Lung (tissue), 12 donors: ENCODE results near the gene BSN. TPM values are rescaled to one million over a fixed set of nuclear protein-coding genes. Genes with fewer than 3 reads are reported as not detected.

ENCODE experiments used
- ATAC-seq: fragments of 200-7000 bp; cut with Tn5 transposase; one replicate; pipeline ENCODE4 v1.9.1; 2020; ENCODE audit warnings: moderate number of reproducible peaks; ENCODE audit not compliant: insufficient read depth, low FRiP score
- DNase-seq, 3 donors: peaks; one replicate each; pipeline ENCODE4 v3.0.0-alpha.2; 2013 to 2017
- H3K27ac ChIP-seq, 2 donors: one replicate each; pipeline ENCODE4 v1.5.1; 2013; ENCODE audit warnings: mild to moderate bottlenecking in 2 of 2, moderate library complexity in 2 of 2, control low read depth in 1 of 2, inconsistent platforms in 1 of 2, low read depth in 1 of 2, low read length in 1 of 2
- H3K27me3 ChIP-seq, 3 donors: one replicate each; pipeline ENCODE4 v1.5.1; 2013; ENCODE audit warnings: low read length in 2 of 3; ENCODE audit not compliant: control insufficient read depth in 3 of 3, insufficient read depth in 3 of 3
- H3K36me3 ChIP-seq, 4 donors: one replicate each; pipeline ENCODE4 v1.5.1; 2013; ENCODE audit warnings: low read length in 4 of 4, mild to moderate bottlenecking in 1 of 4, moderate library complexity in 1 of 4; ENCODE audit not compliant: control insufficient read depth in 4 of 4, insufficient read depth in 4 of 4
- H3K4me1 ChIP-seq, 5 donors: one replicate each; pipeline ENCODE4 v1.5.1; 2013; ENCODE audit warnings: low read length in 5 of 5, mild to moderate bottlenecking in 2 of 5, moderate library complexity in 1 of 5; ENCODE audit not compliant: control insufficient read depth in 5 of 5, insufficient read depth in 5 of 5
- H3K4me3 ChIP-seq: one replicate; pipeline ENCODE4 v1.5.1; 2013; ENCODE audit warnings: mild to moderate bottlenecking, control low read depth, moderate library complexity
- H3K9ac ChIP-seq, 2 donors: one replicate each; pipeline ENCODE4 v1.5.1; 2013; ENCODE audit warnings: low read length in 2 of 2, control low read depth in 1 of 2; ENCODE audit not compliant: insufficient read depth in 1 of 2
- H3K9me3 ChIP-seq, 4 donors: one replicate each; pipeline ENCODE4 v1.5.1; 2013; ENCODE audit warnings: low read length in 3 of 4, mild to moderate bottlenecking in 1 of 4, moderate library complexity in 1 of 4; ENCODE audit not compliant: control insufficient read depth in 4 of 4, insufficient read depth in 3 of 4
- WGBS, 2 donors: extraction: QIAGEN DNeasy Blood & Tissue Kit; methylation state at CpG; one replicate each; pipeline ENCODE4 v1.1.7; 2013; 5-methylcytosine and 5-hydroxymethylcytosine counted together
- polyA plus RNA-seq, 2 donors: library from polyadenylated mRNA; stranded (reverse); fragments of 200-250 nt; gene quantifications; one replicate each; pipeline ENCODE4 v1.2.1, GENCODE V29; 2013
- total RNA-seq, 2 donors: library from RNA; depleted of rRNA in 1 of 2; stranded (reverse); fragments of >200 nt in 1 of 2; gene quantifications; one replicate each; pipeline ENCODE4 v1.2.1, GENCODE V29; 2014 to 2021
- TF ChIP-seq, protein P1 (sequence below): IDR thresholded peaks from 2 replicates; pipeline ENCODE4 v1.5.1; 2012; ENCODE audit warnings: mild to moderate bottlenecking; ENCODE audit errors: control extremely low read depth, extremely low read depth
- donor health status: control.
- donor health status: control.
- donor health status: Bipolar disorder and iron deficiency.
- donor health status: healthy.
- donor health status: DM: yes; HTN: yes; CAD: no.

Gene BSN
- total and polyA plus RNA-seq, 4 donors, result 0.09 to 0.71 (median 0.47) TPM

DNA sequence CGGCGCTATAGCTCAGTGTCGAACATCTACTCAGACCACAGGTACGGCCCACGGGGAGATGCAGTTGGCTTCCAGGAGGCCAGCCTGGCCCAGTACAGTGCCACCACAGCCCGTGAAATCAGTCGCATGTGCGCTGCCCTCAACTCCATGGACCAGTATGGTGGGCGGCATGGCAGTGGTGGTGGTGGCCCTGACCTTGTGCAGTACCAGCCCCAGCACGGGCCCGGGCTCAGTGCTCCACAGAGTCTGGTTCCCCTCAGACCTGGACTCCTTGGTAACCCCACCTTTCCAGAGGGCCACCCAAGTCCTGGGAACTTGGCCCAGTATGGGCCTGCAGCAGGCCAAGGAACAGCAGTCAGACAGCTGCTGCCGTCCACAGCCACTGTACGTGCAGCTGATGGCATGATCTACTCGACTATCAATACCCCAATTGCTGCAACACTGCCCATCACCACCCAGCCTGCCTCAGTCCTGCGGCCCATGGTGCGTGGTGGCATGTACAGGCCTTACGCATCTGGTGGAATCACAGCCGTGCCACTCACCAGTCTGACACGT lies 101.5 kb downstream of the BSN start:
- ATAC-seq, result no peak
- TF ChIP-seq, protein P1, sequence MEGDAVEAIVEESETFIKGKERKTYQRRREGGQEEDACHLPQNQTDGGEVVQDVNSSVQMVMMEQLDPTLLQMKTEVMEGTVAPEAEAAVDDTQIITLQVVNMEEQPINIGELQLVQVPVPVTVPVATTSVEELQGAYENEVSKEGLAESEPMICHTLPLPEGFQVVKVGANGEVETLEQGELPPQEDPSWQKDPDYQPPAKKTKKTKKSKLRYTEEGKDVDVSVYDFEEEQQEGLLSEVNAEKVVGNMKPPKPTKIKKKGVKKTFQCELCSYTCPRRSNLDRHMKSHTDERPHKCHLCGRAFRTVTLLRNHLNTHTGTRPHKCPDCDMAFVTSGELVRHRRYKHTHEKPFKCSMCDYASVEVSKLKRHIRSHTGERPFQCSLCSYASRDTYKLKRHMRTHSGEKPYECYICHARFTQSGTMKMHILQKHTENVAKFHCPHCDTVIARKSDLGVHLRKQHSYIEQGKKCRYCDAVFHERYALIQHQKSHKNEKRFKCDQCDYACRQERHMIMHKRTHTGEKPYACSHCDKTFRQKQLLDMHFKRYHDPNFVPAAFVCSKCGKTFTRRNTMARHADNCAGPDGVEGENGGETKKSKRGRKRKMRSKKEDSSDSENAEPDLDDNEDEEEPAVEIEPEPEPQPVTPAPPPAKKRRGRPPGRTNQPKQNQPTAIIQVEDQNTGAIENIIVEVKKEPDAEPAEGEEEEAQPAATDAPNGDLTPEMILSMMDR, result no peak
- 96 to 97% methylated on average over 19 of the region's 19 CpGs for WGBS, 2 donors

DNA sequence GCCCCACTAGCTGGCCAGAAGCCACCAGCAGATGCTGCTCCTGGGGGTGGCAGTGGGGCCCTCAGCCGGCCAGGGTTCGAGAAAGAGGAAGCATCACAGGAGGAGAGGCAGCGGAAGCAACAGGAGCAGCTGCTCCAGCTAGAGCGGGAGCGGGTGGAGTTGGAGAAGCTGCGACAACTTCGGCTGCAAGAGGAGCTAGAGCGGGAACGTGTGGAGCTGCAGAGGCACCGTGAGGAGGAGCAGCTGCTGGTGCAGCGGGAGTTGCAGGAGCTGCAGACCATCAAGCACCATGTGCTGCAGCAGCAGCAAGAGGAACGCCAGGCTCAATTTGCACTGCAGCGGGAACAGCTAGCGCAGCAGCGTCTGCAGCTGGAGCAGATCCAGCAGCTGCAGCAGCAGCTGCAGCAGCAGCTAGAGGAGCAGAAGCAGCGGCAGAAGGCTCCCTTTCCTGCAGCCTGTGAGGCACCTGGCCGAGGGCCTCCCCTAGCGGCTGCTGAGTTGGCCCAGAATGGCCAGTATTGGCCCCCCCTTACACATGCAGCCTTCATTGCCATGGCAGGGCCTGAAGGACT lies 102.3 kb downstream of the BSN start:
- no peak for DNase-seq

More for the DNA sequence above, 101.5 kb downstream of the BSN start:
- H3K27me3 ChIP-seq, result no peaks in the 10 kb centered on the region
- H3K4me3 ChIP-seq, result no peak overlapping the region
- H3K9ac ChIP-seq, result no peak overlapping the region
- peaks cover 0 to 1% (median 0%) of the 10 kb centered on the region in 4 donors for H3K9me3 ChIP-seq
- no peak overlapping the region for H3K27ac ChIP-seq
- H3K36me3 ChIP-seq, result no peaks in the 10 kb centered on the region
- DNase-seq, result no peak
- no peaks in the 10 kb centered on the region for H3K4me1 ChIP-seq

DNA sequence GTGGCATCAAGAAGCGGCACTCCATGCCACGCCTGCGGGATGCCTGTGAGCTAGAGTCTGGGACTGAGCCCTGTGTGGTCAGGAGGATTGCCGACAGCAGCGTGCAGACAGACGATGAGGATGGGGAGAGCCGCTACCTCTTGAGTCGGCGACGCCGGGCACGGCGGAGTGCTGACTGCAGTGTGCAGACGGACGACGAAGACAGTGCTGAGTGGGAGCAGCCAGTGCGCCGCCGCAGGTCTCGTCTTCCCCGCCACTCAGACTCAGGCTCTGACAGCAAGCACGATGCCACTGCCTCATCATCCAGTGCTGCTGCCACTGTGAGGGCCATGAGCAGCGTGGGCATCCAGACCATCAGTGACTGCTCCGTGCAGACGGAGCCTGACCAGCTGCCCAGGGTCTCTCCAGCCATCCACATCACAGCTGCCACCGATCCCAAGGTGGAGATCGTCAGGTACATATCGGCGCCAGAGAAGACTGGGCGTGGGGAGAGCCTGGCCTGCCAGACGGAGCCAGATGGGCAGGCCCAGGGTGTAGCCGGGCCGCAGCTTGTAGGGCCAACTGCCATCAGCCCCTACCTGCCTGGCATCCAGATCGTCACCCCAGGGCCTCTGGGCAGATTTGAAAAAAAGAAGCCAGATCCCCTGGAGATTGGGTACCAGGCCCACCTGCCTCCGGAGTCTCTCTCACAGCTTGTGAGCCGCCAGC lies 103.1 kb downstream of the BSN start:
- DNase-seq, result no peak
- WGBS, 2 donors, result 93 to 94% methylated on average over 36 of the region's 36 CpGs
- Histone ChIP-seq H3K9me3 (peaks cover 0 to 1% (median 0%) of the 10 kb centered on the region in 4 donors), H3K36me3 (no peaks in the 10 kb centered on the region), H3K27me3 (no peaks in the 10 kb centered on the region), H3K4me3 (no peak overlapping the region), H3K9ac (no peak overlapping the region), H3K27ac (no peak overlapping the region), H3K4me1 (no peaks in the 10 kb centered on the region)
- no peak for ATAC-seq
- TF ChIP-seq, protein P1, result no peak

More for the DNA sequence above, 102.3 kb downstream of the BSN start:
- WGBS, 2 donors, result 54 to 66% methylated on average over 18 of the region's 18 CpGs
- Histone ChIP-seq H3K9ac (no peak overlapping the region), H3K4me1 (no peaks in the 10 kb centered on the region), H3K27ac (no peak overlapping the region), H3K4me3 (no peak overlapping the region), H3K27me3 (no peaks in the 10 kb centered on the region), H3K9me3 (peaks cover 0 to 1% (median 0%) of the 10 kb centered on the region in 4 donors), H3K36me3 (no peaks in the 10 kb centered on the region)
- TF ChIP-seq, protein P1, result no peak
- no peak for ATAC-seq
